Prostate gland (tissue), 2 donors: ENCODE results near the gene SLC29A4. TPM values are rescaled to one million over a fixed set of nuclear protein-coding genes. Genes with fewer than 3 reads are reported as not detected.

Experiments used
- DNase-seq: peaks from one replicate; pipeline ENCODE4 v3.0.0-alpha.2; 2019; ENCODE audit warnings: low spot score
- H3K27ac ChIP-seq, 2 donors: fragments of 200-600 bp; sonication (generic); 2 replicates each; pipeline ENCODE4 v1.5.1; 2017 to 2019
- H3K27me3 ChIP-seq: fragments of 200-600 bp; sonication (generic); replicated peaks from 2 replicates; pipeline ENCODE4 v1.5.1; 2019; ENCODE audit not compliant: insufficient read depth
- H3K36me3 ChIP-seq, 2 donors: fragments of 200-600 bp; sonication (generic); 1 replicate in 1 of 2; 2 replicates in 1 of 2; pipeline versions ENCODE4 v1.5.1 to v1.8.1; 2017 to 2019
- H3K4me1 ChIP-seq: fragments of 200-600 bp; sonication (generic); replicated peaks from 2 replicates; pipeline ENCODE4 v1.5.1; 2019
- H3K4me3 ChIP-seq, 2 donors: fragments of 200-600 bp; sonication (generic); 2 replicates each; pipeline ENCODE4 v1.5.1; 2017 to 2019
- H3K9me3 ChIP-seq: fragments of 200-600 bp; sonication (generic); 2 replicates; pipeline ENCODE4 v1.5.1; 2017
- POLR2A ChIP-seq: fragments of 450-650 bp; IDR thresholded peaks from one replicate; pipeline ENCODE4 v1.6.1; 2016; ENCODE audit warnings: antibody characterized with exemption, mild to moderate bottlenecking
- POLR2AphosphoS5 ChIP-seq: sonication (generic); formaldehyde crosslinking; IDR thresholded peaks from one replicate; pipeline ENCODE4 v1.6.1; 2017; ENCODE audit warnings: antibody characterized with exemption
- WGBS: methylation state at CpG from one replicate; pipeline ENCODE4 v1.1.5; 2018; 5-methylcytosine and 5-hydroxymethylcytosine counted together
- intact Hi-C: fragments of 100-400 bp; cut with DNase I; formaldehyde crosslinking; loops from one replicate; pipeline ENCODE4 v1.14.2; 2022
- total RNA-seq, 2 donors: library from RNA; depleted of rRNA; stranded (reverse); fragments of >200 nt; gene quantifications; one replicate each; pipeline ENCODE4 v1.1.0, GENCODE V29; 2016
- TF ChIP-seq, protein P1 (sequence below), 4 experiments: fragments of 200-600 bp in 2 of 4; fragments of 450-650 bp in 2 of 4; sonication (generic) in 2 of 4; IDR thresholded peaks; 1 replicate in 3 of 4; 2 replicates in 1 of 4; pipeline ENCODE4 v1.5.1; 2016 to 2019; ENCODE audit warnings: antibody characterized with exemption in 4 of 4, mild to moderate bottlenecking in 2 of 4, moderate library complexity in 2 of 4

SLC29A4 gene, protein sequence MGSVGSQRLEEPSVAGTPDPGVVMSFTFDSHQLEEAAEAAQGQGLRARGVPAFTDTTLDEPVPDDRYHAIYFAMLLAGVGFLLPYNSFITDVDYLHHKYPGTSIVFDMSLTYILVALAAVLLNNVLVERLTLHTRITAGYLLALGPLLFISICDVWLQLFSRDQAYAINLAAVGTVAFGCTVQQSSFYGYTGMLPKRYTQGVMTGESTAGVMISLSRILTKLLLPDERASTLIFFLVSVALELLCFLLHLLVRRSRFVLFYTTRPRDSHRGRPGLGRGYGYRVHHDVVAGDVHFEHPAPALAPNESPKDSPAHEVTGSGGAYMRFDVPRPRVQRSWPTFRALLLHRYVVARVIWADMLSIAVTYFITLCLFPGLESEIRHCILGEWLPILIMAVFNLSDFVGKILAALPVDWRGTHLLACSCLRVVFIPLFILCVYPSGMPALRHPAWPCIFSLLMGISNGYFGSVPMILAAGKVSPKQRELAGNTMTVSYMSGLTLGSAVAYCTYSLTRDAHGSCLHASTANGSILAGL
- 10 to 100 TPM; 11.6 to 13.5 TPM for total RNA-seq

DNA sequence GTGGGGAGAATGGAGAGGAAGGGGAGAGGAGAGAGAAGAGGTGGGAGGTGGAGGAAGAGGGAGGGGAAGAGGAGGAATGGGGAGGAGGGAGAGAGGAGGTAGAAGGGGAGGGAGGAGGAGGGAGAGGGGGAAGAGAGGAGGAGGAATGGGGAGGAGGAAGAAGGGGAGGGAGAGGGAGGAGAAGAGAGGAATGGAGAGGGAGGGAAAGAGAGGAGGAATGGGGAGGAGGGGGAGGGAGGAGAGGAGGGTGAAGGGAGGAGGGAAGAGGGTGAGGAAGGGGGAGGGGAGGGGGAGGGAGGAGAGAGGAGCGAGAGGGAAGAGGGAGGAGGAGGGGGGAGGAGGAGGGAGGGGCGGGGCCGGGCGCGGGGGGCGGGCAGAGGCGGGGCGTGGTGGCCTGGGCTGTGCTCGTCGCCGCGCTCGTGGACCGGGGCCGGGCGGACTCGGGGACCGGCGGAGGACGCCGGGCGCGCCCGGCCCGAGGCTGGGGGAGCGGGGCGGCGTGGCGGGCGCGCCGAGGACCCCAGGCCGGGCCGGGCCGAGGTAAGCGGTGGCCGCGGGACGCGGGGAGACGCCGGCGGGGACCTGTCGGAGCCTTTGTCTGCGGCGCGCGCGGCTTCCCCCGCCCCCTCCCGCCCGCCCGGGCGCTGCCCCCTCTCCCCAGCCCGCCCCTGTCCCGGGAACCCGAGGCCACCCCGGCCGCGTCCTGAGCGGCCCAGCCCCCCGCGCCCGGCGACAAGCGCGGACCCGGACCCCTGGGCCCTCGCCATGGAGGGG lies at the start of gene SLC29A4:
Gene SLC29A4 (plus strand): TSS at position 401 of the 774 bp plus-strand sequence. CDS start 4,874 bp downstream, outside the sequence.
- Histone ChIP-seq H3K36me3 (no peaks in the 10 kb centered on the region), H3K9me3 (no peaks in the 10 kb centered on the region), H3K27me3 (no peaks in the 10 kb centered on the region), H3K4me3 (peak within 1 kb of the TSS; percentile 38 to 49), H3K4me1 (no peaks in the 10 kb centered on the region), H3K27ac (peak within 1 kb of the TSS in 1 of 2 donors; percentile 18)
- intact Hi-C loops = no loop called here
- TF ChIP-seq POLR2AphosphoS5 = no peak
- TF ChIP-seq, protein P1, sequence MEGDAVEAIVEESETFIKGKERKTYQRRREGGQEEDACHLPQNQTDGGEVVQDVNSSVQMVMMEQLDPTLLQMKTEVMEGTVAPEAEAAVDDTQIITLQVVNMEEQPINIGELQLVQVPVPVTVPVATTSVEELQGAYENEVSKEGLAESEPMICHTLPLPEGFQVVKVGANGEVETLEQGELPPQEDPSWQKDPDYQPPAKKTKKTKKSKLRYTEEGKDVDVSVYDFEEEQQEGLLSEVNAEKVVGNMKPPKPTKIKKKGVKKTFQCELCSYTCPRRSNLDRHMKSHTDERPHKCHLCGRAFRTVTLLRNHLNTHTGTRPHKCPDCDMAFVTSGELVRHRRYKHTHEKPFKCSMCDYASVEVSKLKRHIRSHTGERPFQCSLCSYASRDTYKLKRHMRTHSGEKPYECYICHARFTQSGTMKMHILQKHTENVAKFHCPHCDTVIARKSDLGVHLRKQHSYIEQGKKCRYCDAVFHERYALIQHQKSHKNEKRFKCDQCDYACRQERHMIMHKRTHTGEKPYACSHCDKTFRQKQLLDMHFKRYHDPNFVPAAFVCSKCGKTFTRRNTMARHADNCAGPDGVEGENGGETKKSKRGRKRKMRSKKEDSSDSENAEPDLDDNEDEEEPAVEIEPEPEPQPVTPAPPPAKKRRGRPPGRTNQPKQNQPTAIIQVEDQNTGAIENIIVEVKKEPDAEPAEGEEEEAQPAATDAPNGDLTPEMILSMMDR (IDR thresholded peaks at IDR 0.05) = no peak
- WGBS = 2% methylated on average over 41 of the region's 69 CpGs
- peak; percentile 21 for DNase-seq

DNA sequence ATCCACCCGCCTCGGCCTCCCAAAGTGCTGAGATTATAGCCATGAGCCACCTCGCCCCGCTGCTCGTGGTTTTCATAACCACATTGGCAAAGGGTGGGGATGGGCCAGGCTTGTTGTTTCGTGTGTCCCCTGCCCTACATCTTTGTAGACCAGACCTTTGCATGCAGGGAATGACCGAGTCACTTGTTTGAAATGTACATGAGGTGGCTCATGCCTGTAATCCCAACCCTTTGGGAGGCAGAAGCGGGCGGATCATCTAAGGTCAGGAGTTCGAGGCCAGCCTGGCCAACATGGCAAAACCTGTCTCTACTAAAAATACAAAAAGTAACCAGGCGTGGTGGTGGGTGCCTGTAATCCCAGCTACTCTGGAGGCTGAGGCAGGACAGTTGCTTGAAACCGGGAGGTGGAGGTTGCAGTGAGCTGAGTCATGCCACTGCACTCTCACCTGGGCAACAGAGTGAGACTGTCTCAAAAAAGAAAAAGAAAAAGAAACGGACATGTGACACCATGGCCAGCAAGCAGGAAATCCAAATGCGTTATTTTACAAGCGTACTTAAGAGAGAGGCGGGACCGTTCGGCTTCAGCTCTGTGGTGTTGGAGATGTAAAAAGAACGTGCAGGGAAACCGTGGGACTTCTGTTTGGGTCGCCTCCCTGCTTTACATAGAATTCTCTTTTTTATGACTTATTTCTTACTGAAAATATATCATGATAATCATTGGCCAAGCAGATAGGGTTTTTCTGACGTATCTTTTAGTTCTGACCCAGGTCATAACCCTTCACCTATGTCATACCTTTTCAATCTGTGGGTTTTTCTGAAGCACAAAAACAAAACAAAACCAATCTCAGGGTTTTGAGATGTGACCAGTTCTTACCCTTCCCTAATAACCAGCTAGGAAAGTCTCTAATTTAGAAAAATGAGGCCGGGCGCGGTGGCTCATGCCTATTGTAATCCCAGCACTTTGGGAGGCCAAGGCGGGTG lies 47.6 kb upstream of the SLC29A4 start:
- H3K36me3 ChIP-seq = peaks cover 0 to 4% of the 10 kb centered on the region in 2 donors

DNA sequence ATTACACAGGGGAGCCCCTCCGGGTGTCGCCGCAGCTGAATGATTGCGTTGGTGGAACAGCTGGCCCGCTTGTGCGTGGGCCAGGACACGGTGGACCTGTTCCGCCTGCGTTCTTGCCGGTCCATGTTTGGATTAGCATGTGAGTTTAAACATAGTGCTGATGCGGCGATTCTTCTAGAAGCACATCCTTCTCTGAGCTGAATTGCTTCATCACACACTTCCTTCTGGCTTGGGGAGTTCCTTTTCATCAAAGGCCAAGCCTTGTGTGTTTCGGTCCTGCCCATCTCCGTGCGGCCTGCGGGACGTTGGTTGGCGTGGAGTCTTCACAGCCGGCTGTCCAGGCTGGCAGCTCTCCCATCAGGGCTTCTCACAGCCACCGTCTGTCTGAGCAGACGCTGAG lies 45.5 kb upstream of the SLC29A4 start:
- DNase-seq = peak; percentile 46
- TF ChIP-seq POLR2A (peak; percentile 13), POLR2AphosphoS5 (peak; percentile 78)
- TF ChIP-seq, protein P1 (IDR thresholded peaks at IDR 0.05) = no peak
- no peaks in the 10 kb centered on the region for H3K9me3 ChIP-seq
- no peak overlapping the region for H3K4me3 ChIP-seq
- intact Hi-C loops = loop anchor here (10.0 kb wide), 1 partner anchor 428 kb away; no protein-coding TSS in a partner anchor
- WGBS = 31% methylated on average over 21 of the region's 21 CpGs
- peak overlapping the region; percentile 13 to 49 for H3K27ac ChIP-seq
- no peaks in the 10 kb centered on the region for H3K4me1 ChIP-seq
- no peaks in the 10 kb centered on the region for H3K36me3 ChIP-seq
- no peaks in the 10 kb centered on the region for H3K27me3 ChIP-seq

More for the DNA sequence above, 47.6 kb upstream of the SLC29A4 start:
- peak; percentile 50 for DNase-seq
- Histone ChIP-seq H3K27me3 (no peaks in the 10 kb centered on the region), H3K27ac (no peak overlapping the region), H3K9me3 (no peaks in the 10 kb centered on the region), H3K4me3 (no peak overlapping the region), H3K4me1 (peaks cover 6% of the 10 kb centered on the region)
- intact Hi-C loops = loop anchor here (10.0 kb wide), 1 partner anchor 430 kb away; no protein-coding TSS in a partner anchor
- TF ChIP-seq, protein P1 (IDR thresholded peaks at IDR 0.05) = no peak
- TF ChIP-seq POLR2AphosphoS5 (peak; percentile 75), POLR2A (no peak)
- WGBS = 69% methylated on average over 26 of the region's 26 CpGs

DNA sequence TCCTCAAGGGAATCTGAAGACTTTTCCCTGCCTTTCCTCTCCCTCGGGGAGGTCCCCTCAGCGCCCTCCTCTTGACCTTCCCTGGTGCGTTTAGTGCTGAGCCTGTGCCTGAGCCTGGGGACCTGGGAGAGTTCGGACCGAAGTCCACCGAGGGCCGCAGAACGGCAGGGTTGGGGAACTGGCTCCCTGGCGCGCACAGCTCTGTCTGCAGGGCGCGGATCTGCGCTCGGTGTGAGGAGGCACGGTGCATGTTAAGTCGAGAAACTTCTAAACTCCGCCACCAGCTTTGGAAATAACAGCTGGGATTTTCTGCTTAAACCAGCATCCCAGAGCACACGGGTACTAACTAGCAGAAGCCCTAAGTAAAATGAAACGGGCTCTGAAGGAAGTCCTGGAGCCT lies 44.2 kb upstream of the SLC29A4 start:
- DNase-seq = no peak
- no peak for TF ChIP-seq POLR2AphosphoS5
- TF ChIP-seq, protein P1 (IDR thresholded peaks at IDR 0.05) = no peak
- TF ChIP-seq POLR2A = no peak
- Histone ChIP-seq H3K27ac (no peak overlapping the region), H3K36me3 (no peaks in the 10 kb centered on the region), H3K4me3 (no peak overlapping the region), H3K4me1 (no peaks in the 10 kb centered on the region), H3K9me3 (no peaks in the 10 kb centered on the region), H3K27me3 (no peaks in the 10 kb centered on the region)
- 86% methylated on average over 19 of the region's 19 CpGs for WGBS
- intact Hi-C loops = loop anchor here (10.0 kb wide), 1 partner anchor 426 kb away; no protein-coding TSS in a partner anchor
